GM18873 (cell line): ENCODE measurements around the gene GNLY.

Experiments
- ATAC-seq: cut with Tn5 transposase; IDR thresholded peaks from one replicate; pipeline ENCODE4 v1.9.1; 2021; ENCODE audit warnings: mild to moderate bottlenecking, moderate library complexity, moderate number of reproducible peaks; ENCODE audit not compliant: unreplicated experiment, low FRiP score

Gene GNLY

DNA sequence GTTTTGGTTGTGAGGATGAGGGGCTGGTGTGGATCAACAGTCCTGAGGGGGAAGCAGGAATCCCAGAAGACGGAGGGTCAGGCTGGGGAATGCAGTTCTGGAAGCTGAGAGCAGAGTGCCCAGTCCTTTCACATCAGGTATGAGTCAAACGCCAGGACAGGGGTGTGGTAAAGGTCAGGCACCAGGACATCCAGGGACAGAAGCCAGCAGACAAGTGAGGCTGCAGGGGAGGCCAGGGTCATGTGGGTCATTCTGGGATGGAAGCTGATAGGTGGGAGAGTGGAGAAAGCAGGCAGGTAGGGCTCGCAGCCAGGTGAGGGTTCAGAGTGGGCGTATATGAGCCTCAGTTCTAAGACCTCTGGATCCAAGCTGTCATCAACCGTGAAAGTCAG lies 12.8 kb upstream of the GNLY start:
- no peak for ATAC-seq

DNA sequence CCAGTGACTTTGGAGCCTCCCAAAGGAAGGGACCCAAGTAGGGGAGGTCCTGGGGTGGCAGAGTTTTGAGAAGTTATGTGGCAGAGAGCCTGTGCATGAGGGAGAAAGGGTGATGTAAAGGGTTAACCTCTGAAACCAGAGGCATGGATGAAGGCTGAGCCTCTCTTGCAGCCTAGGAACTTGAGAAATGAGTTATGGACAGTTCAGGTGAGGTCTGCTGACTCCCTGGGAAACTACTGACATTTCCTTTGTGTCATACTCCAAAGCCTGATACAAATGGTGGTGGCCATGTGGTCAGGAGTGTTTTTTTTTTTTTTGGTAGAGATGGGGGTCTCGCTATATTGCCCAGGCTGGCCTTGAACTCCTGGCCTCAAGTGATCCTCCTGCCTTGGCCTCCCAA lies 12.4 kb upstream of the GNLY start:
- ATAC-seq, result no peak

DNA sequence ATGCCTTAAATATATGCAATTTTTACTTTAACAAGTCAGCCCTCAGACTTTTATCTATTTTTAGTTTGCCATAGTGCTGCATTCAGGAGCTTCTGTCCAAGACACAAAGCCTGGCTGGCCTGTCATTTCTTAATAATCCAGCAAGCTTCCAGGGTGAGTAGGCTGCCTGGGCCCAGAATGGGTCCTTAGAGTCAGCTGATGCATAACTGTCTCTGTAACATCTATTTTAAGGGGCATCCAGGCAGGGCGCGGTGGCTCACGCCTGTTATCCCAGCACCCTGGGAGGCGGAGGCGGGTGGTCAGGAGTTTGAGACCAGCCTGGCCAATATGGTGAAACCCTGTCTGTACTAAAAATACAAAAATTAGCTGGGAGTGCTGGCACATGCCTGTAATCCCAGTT lies 11.8 kb upstream of the GNLY start:
- no peak for ATAC-seq

DNA sequence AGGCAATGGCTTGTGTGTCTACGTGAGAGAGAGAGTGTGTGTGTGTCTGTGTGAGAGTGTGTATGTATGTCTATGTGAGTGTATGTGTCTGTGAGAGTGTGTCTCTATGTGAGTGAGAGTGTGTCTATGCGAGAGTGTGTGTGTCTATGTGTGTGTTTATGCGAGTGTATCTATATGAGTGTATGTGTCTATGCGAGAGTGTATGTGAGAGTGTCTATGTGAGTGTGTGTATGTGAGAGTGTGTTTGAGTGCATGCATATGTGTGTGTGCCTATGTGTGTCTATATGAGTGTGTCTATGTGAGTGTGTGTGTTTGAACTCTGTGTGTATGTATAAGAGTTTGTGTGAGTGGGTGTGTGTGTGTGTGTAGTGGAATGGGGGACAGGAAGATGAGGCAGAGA lies 9.8 kb upstream of the GNLY start:
- no peak for ATAC-seq

DNA sequence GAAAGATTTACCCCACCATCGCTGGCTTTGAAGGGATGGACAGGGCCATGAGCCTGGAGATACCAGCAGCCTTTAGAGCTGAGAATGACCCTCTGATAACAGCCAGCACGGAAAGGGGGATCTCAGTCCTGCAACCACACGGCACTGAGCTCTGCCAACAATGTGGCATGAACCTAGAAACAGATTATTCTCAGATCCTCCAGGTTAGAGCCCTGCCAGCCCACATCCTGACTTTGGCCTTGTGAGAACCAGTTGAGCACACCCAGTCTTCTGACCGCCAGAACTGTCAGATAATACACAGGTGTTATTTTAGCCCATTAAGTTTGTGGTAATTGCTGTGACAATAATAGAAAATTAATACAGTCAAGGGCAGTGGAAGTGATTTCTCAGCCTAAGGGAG lies 9.4 kb upstream of the GNLY start:
- no peak for ATAC-seq

DNA sequence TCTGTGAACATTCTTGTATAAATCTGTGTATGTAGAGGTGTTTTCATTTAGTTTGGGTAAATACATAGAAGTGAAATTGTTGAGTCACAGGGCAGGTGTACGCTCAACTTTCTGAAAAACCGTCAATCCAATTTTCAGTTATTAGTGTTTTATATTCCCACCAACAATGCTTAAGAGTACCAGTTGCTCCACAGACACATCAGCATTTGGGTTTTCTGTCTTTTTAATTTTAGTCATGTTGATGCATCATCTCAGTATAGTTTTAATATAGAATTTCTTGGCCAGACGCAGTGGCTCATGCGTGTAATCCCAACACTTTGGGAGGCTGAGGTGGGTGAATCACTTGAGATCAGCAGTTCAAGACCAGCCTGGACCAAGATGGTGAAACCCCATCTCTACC lies 3.2 kb upstream of the GNLY start:
- no peak for ATAC-seq

DNA sequence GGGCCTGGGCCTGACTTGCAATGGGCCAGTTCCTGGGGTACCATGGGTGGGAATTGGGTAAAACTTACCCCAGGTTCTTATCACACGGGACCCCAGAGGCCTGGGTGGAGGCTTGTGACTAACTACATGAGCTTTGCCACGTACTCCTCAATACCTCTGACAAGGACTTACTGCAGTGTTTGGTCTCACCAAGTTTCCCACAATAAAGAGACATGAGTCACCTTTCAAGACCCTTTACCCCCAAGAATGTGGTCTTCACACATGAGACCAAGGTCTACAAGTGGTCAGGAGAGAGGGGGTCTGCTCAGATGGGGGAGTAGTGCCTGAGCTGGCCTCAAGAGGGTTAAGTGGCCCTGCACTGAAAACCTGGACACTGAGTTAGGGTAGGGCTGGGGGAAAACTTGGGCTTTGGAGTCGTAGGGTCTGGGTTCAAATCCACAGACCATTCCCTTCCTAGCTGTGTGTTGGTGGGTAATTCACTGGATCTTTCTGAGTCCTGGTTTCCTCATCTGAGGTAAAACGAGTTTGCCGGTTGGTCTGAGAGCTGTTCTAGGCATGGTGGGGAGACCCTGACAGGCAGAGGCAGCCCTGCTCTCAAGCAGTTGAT lies 2.0 kb upstream of the GNLY start:
- ATAC-seq, result no peak

DNA sequence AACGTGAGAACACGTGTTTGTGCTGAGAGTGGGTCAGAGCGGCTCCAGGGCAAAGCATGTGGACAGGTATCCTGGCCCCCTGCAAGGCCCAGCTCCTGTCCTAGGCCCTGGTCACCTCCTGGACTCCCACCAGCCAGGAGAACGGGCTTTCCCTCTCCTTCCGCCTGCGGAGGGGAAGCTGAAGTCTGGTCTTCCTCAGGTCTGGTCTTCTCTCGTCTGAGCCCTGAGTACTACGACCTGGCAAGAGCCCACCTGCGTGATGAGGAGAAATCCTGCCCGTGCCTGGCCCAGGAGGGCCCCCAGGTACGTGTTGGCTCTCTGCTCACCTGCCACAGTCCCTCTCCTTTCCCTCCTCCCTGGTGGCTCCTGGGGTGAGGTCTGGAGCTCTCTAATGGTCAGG lies 963 bp downstream of the GNLY start:
- no peak for ATAC-seq

DNA sequence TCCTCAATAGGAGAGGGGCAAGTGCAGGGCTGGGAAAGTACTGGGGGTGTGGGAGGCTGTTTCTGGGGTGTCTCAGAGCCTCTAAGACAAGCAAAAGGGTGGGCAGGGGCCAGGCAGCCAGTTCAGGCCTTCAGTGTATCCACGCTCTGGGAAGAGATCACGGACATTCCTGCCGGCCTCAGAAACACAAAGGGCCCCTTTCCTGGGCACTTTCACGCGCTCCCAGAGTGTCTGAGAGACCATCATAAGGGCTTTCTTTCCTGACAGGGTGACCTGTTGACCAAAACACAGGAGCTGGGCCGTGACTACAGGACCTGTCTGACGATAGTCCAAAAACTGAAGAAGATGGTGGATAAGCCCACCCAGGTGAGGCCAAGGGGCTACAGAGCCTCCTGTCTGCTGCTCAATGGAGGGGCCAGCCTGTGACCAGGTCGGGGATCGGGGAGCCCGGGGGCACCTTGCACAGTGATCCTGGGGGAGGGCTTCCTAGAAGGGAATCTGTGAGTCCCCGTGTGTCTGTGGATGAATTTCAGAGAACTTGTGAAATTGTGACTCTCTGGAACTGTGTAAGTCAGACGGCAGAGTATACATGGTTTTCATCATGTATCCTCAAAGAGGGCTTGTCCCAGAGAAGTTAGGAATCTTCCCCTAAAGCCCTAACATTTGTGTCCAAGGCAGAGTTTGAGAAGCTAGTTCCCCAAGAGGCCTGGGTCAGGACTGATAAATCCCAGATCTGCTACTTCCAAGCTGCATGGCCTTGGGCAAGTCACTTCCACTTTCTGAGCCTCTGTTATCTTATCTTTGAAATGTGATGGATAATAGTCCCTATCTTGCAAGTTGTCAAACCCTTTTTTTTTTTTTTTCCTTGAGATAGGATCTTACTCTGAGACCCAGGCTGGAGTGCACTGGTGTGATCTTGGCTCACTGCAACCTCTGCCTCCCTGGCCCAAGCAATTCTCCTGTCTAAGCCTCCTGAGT lies 1.8 kb downstream of the GNLY start:
- no peak for ATAC-seq

DNA sequence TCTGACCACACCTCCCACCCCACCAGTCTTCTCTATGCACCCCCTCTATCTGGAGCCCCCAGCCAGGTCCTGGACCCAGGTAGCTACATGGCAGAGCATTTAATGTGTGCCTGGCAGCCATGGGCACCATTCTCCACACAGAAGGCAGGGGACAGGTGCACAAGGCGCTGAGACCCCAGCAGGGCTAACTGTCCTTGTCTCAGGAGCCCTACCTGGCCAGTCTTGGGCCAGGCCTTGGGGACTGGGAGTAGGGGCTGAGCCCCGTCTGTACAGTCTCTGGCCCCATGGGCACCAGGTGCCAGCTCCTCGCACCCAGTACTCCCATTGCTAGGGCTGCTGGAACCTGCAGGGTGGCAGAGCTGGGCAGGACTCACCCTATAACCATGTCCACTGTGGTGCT lies 2.9 kb downstream of the GNLY start:
- ATAC-seq, result no peak

DNA sequence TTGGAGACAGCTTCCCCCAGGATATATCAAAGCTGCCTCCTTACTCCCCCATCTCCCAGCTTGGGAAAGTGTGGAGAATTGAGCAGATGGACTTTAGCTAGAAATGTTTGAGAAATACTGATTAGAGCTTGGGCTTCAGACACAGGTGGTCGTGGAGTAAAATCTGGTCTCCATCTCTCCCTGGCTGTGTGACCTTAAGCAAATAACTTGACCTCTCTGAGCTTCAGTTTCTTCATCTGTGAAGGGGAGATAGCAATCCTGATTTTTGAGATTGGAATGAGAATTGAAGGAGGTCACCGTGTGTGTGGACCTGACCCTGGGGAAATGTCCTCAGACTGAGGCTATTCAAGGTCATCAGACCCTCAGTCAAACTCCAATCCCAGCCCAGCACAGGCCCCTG lies 3.6 kb downstream of the GNLY start:
- no peak for ATAC-seq

DNA sequence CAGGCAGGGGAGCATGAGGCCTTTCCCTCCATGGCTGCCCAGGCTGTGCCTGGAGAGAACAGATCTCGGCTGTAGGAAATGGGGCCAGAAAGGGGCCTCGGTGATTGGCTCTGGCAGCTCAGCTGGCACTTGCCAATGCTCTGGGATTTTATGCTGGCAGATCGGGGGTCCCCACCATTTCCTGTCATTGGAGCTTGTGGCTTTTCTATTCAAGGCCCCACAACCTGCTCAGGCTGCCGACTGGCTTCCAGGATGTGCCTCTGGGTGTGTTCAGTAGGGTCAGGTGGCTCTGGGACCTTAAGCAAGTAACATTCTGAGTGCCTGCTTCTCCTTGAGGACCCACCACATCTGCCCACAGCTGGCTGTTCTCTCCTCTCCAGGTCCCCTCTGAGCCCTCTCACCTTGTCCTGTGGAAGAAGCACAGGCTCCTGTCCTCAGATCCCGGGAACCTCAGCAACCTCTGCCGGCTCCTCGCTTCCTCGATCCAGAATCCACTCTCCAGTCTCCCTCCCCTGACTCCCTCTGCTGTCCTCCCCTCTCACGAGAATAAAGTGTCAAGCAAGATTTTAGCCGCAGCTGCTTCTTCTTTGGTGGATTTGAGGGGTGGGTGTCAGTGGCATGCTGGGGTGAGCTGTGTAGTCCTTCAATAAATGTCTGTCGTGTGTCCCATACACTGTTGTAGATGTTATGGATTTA lies 4.2 kb downstream of the GNLY start:
- ATAC-seq, result no peak

DNA sequence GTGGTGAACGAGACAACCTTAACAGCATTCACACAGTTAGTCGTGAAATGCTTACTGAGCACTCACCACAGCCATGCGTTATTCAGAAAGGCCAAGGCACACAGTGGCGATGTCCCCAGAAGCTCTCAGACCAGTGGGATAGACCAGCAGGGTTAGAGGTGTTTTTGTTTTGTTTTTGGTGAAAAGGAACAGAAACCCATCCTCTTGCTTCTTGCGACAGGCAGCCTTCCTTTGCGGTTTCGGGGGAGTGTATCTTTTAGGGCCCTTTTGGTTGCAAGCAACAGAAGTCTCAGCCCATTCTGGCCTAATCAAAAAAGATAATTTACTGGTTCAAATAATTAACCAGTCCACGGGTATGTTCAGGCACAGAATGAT lies 4.7 kb downstream of the GNLY start:
- no peak for ATAC-seq

DNA sequence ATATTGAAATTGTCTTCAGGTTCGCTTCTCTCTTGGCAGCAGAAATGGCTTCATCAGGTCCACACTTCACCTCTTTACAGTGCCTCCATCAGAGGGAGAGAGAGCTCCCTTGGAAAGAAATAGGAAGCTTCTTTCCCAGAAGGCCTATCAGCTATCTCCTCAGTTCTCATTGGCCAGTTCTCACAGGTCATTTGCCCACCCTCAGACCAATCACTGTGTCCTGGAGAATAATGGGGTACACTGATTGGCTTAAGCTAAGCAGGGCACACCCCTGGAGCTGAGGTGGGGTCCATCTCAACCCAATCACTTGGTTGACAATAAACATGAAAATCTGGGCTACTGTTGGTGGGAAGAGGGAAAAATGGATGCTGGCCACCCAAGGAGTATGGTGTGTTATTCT lies 5.2 kb downstream of the GNLY start:
- no peak for ATAC-seq

DNA sequence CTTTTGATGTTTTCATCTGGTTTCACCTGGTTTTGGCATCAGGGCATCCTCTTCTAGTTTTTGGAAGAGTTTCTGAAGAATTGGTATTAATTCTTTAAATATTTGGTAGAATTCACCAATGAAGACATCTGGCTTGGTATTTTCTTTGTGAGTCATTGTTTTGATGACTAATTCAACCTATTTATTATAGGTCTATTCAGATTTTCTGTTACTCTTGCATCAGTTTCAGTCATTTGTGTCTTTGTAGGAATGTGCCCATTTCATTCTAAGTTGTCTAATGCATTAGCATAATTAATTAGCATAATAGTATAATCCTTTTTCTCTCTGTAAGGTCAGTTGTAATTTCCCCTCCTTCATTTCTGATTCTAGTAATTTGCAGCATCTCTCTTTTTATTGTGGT lies 8.0 kb downstream of the GNLY start:
- ATAC-seq, result no peak

DNA sequence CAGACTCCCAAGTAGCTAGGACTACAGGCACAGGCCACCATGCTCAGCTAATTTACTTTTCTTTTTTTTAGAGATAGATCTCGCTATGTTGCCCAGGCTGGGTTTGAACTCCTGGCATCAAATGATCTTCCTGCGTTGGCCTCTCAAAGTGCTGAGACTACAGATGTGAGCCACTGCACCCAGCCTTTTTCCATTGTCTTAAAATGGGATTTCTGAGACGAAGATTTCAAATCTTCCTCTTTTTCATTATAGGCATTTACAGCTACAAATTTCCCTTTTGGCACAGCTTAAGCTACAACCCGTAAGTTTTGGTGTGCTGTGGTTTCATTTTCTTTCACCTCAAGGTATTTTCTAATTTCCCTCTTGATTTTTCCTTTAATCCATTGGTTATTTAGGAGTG lies 8.6 kb downstream of the GNLY start:
- no peak for ATAC-seq

DNA sequence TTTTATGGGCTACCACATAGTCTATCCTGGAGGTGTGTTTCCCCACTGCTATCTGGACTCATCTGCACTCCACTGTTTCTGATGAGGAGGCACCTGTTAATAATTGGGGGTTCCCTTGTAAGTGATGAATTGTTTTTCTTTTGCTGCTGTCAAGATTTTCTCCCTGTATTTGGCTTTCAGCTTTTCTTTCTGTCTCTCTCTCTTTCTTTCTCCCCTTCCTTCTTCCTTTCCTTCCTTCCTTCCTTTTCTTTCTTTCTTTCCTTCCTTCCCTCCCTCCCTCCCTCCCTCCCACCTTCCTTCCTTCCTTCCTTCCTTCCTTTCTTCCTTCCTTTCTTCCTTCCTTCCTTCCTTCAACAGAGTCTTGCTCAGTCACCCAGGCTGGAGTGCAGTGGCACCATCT lies 9.2 kb downstream of the GNLY start:
- ATAC-seq, result no peak

DNA sequence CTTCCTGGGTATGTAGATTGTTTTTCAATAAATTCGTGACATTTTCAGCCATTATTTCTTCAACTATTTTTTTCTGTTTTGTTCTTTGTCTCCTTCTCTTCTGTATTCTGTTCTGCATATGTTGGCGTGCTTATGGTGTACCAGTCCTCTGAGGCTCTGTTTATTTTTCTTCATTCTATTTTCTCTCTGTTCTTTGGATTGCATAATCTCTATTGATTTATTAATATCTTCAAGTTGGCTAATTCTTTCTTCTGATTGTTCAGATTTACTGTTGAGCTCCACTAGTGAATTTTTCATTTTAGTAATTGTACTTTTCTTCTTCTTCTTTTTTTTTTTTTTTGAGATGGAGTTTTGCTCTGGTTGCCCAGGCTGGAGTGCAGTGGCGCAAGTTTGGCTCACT lies 9.9 kb downstream of the GNLY start:
- no peak for ATAC-seq

DNA sequence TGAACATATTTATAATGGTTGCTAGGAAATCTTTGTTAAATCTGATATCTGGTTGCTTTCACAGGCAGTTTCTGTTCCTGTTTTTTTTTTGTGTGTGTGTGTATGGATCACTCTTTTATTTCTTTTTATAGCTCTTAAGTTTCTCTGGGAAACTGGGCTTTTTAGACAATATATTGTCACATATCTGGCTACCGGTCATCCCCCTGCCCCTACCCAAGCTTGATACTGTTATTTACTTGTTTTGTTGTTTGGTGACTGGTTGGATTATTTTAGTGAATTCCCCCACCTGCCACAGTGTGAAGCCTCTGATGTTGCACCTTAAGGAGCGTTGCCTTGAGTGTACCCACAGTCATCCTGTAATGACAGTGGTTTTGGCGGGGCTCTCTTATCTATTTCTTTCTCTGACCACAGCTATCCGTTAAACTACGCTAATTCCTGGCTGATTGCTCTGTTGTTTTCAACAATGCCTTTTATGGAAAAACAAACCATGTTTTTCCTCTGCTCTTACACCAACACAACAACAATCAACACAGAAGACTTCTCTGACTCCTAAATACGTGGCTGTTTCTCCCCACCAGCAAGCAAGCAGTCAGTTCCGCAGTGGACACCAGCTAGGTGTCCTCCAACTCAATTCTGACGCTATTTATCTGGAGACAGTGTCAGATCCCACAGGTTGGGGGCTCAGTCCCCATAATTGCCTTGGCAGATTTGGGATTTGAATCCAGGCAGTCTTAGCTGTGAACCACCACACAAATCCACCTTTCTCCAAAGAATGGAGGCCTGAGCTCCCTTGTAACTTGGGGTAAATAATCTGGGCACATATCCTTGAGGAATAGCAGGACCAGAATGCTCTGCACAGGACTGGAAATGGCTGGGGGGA lies 10.9 kb downstream of the GNLY start:
- ATAC-seq, result no peak

DNA sequence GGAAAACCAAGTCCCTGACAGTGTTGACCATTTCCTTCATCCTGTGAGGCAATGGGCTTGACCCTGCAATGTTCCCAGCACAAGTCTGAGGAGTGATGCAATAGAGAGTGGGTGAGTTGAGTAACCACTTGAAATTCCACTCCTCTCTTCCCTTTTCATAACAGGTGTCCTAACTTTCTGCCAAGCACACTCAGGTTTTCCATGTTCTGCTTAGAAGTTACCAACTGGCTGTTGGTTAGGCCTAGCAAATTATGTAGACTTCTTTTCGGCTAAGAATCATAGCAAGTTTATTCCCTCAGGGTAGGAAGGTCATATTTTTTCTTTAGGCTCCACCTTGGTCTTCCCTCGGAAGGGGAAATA lies 11.5 kb downstream of the GNLY start:
- ATAC-seq, result no peak

DNA sequence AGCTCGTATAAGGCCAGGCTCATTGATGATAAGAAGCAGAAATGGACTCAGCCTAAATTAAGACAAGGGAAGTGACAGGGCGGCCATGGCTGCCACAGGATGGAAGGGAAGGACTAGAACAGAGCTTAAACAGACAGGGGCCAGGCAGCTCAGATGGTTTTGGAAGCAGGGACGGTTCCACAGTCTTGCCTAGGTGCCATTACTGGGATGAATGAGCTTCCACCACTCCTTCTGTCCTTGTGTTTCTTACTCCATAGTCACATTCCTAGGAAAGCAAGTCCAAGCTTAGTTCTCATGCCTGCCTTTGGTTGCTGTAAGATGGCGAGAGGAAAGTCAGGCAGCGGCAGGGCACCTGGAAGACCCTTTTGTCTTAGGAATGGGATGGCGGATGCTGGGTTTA lies 11.9 kb downstream of the GNLY start:
- no peak for ATAC-seq
